IMR-90 (cell line): Measurements from ENCODE around the gene CINP. TPM values are rescaled to one million over a fixed set of nuclear protein-coding genes. Genes with fewer than 3 reads are reported as not detected.

ENCODE experiments used
- ATAC-seq: fragments of 200-7000 bp; cut with Tn5 transposase; 2 replicates; pipeline ENCODE4 v1.9.1; 2020; ENCODE audit warnings: low read depth, mild to moderate bottlenecking, moderate library complexity
- BruUV-seq: library from RNA; stranded (reverse); fragments of 400-500 nt; replicated peaks from 2 replicates; lab custom pipeline; 2021; lab: Mats Ljungman, UMichigan
- CTCF ChIA-PET: fragments of 300-600 bp; formaldehyde crosslinking; extraction: SDS; loops from one replicate; lab custom pipeline; 2021; ENCODE audit warnings: antibody characterized with exemption; lab: Yijun Ruan, JAX
- POLR2A ChIA-PET: fragments of 300-600 bp; sonication (Branson Sonifier 250); formaldehyde crosslinking; loops from one replicate; lab custom pipeline; 2022; ENCODE audit warnings: antibody characterized with exemption; ENCODE audit not compliant: unreplicated experiment; lab: Charles Lee
- DNase-seq: peaks from one replicate; pipeline ENCODE4 v3.0.0; 2013
- H2AFZ ChIP-seq: replicated peaks from 2 replicates; pipeline ENCODE3; 2013; ENCODE audit warnings: low read length, mild to moderate bottlenecking; ENCODE audit not compliant: poor library complexity
- H2AK5ac ChIP-seq: 2 replicates; pipeline ENCODE4 v1.6.1; 2013; ENCODE audit warnings: low read depth, low read length, inconsistent platforms
- H2AK9ac ChIP-seq: replicated peaks from 2 replicates; pipeline ENCODE3; 2013; ENCODE audit warnings: mild to moderate bottlenecking, low read depth, low read length, moderate library complexity; ENCODE audit not compliant: poor library complexity
- H2BK120ac ChIP-seq: 2 replicates; pipeline ENCODE4 v1.6.1; 2013; ENCODE audit warnings: low read depth, low read length, inconsistent platforms
- H2BK15ac ChIP-seq: 3 replicates; pipeline ENCODE4 v1.6.1; 2013; ENCODE audit warnings: low read depth, low read length, inconsistent platforms
- H2BK20ac ChIP-seq: 2 replicates; pipeline ENCODE4 v1.6.1; 2013; ENCODE audit warnings: low read depth, mild to moderate bottlenecking, inconsistent platforms, low read length, moderate library complexity
- H2BK5ac ChIP-seq: 2 replicates; pipeline ENCODE4 v1.6.1; 2013; ENCODE audit warnings: mild to moderate bottlenecking, low read depth, low read length, inconsistent platforms; ENCODE audit not compliant: poor library complexity, severe bottlenecking
- H3K14ac ChIP-seq: replicated peaks from 2 replicates; pipeline ENCODE4 v1.6.1; 2013; ENCODE audit warnings: low read depth, low read length, inconsistent platforms
- H3K18ac ChIP-seq: 2 replicates; pipeline ENCODE4 v1.6.1; 2013; ENCODE audit warnings: low read depth, low read length, control low read depth
- H3K23ac ChIP-seq: 2 replicates; pipeline ENCODE4 v1.6.1; 2013; ENCODE audit warnings: low read depth, low read length, inconsistent platforms
- H3K27ac ChIP-seq: 2 replicates; pipeline ENCODE4 v1.5.1; 2013; ENCODE audit warnings: mild to moderate bottlenecking, control low read depth, low read length; ENCODE audit not compliant: insufficient read depth
- H3K27me3 ChIP-seq: 2 replicates; pipeline ENCODE4 v1.6.1; 2013; ENCODE audit warnings: low read length; ENCODE audit not compliant: control insufficient read depth, insufficient read depth
- H3K36me3 ChIP-seq: 2 replicates; pipeline ENCODE4 v1.6.1; 2013; ENCODE audit warnings: low read length, mixed read lengths; ENCODE audit not compliant: control insufficient read depth, insufficient read depth
- H3K4ac ChIP-seq: 2 replicates; pipeline ENCODE4 v1.6.1; 2013; ENCODE audit warnings: low read depth, low read length, inconsistent platforms
- H3K4me1 ChIP-seq: 2 replicates; pipeline ENCODE4 v1.6.1; 2013; ENCODE audit warnings: low read length, mixed read lengths; ENCODE audit not compliant: control insufficient read depth, insufficient read depth
- H3K4me2 ChIP-seq: 2 replicates; pipeline ENCODE4 v1.6.1; 2013; ENCODE audit warnings: low read depth, mild to moderate bottlenecking, control low read depth, low read length, moderate library complexity
- H3K4me3 ChIP-seq: 2 replicates; pipeline ENCODE4 v1.5.1; 2013; ENCODE audit warnings: low read depth, mild to moderate bottlenecking, control low read depth, low read length, moderate library complexity; ENCODE audit not compliant: insufficient read depth
- H3K56ac ChIP-seq: 2 replicates; pipeline ENCODE4 v1.6.1; 2013; ENCODE audit warnings: low read length, inconsistent platforms; ENCODE audit not compliant: insufficient read depth; ENCODE audit errors: extremely low read depth
- H3K79me1 ChIP-seq, 2 experiments: 2 replicates each; pipeline ENCODE4 v1.6.1; 2013; ENCODE audit warnings: low read length in 2 of 2, inconsistent platforms in 1 of 2, low read depth in 1 of 2
- H3K9ac ChIP-seq: 2 replicates; pipeline ENCODE4 v1.6.1; 2013; ENCODE audit warnings: low read depth, low read length, control low read depth
- H3K9me1 ChIP-seq: 2 replicates; pipeline ENCODE4 v1.6.1; 2013; ENCODE audit warnings: low read length, inconsistent platforms; ENCODE audit not compliant: insufficient read depth
- H3K9me3 ChIP-seq: 2 replicates; pipeline ENCODE4 v1.6.1; 2013; ENCODE audit warnings: low read length; ENCODE audit not compliant: control insufficient read depth, insufficient read depth
- H4K20me1 ChIP-seq: 2 replicates; pipeline ENCODE4 v1.6.1; 2013; ENCODE audit warnings: low read length, inconsistent platforms; ENCODE audit not compliant: insufficient read depth
- H4K5ac ChIP-seq: 2 replicates; pipeline ENCODE4 v1.6.1; 2013; ENCODE audit warnings: mild to moderate bottlenecking, low read depth, low read length, control low read depth
- H4K8ac ChIP-seq, 2 experiments: 2 replicates each; pipeline ENCODE4 v1.6.1; 2013; ENCODE audit warnings: low read depth in 2 of 2, low read length in 2 of 2, control low read depth in 1 of 2, inconsistent platforms in 1 of 2
- H4K91ac ChIP-seq: 2 replicates; pipeline ENCODE4 v1.6.1; 2013; ENCODE audit warnings: low read depth, low read length, inconsistent platforms; ENCODE audit not compliant: insufficient read depth
- CEBPB ChIP-seq: IDR thresholded peaks from 2 replicates; pipeline ENCODE4 v1.6.1; 2012; ENCODE audit warnings: low read depth, low read length, improper control_type of control experiment
- ELK1 ChIP-seq: fragments of 150-350 bp; IDR thresholded peaks from 2 replicates; pipeline ENCODE4 v1.6.1; 2016; ENCODE audit warnings: low read depth, mild to moderate bottlenecking, low read length, moderate library complexity, borderline replicate concordance
- WGBS, 2 experiments: methylation state at CpG; one replicate each; pipeline versions ENCODE4 v1.1.5 to v1.1.7; 2013; ENCODE audit warnings: missing lambda C conversion rate in 2 of 2; ENCODE audit not compliant: insufficient read length in 1 of 2; ENCODE audit errors: extremely low coverage in 2 of 2; 5-methylcytosine and 5-hydroxymethylcytosine counted together
- dilution Hi-C: fragments of 300-500 bp; cut with HindIII; formaldehyde crosslinking; loops from one replicate; pipeline ENCODE4 v1.14.3; 2018; ENCODE audit warnings: low sequenced_read_pairs; ENCODE audit not compliant: unreplicated experiment
- in situ Hi-C: fragments of 300-500 bp; cut with MboI; formaldehyde crosslinking; loops from 3 replicates; pipeline ENCODE4 v1.14.3; 2019; ENCODE audit warnings: low sequenced_read_pairs, inconsistent platforms, mixed read lengths
- intact Hi-C: fragments of 100-400 bp; cut with micrococcal nuclease; formaldehyde crosslinking; loops from 2 replicates; pipeline ENCODE4 v1.10.0; 2022
- polyA plus RNA-seq, 3 experiments: library from polyadenylated mRNA; depleted of rRNA; stranded (reverse); fragments of >200 nt; gene quantifications; 2 replicates each; pipeline ENCODE4 v1.2.3, GENCODE V29; 2012; ENCODE audit warnings: low replicate concordance in 1 of 3
- total RNA-seq: library from RNA; depleted of rRNA; stranded (reverse); fragments of >200 nt; gene quantifications from 2 replicates; pipeline ENCODE4 v1.2.3, GENCODE V29; 2012

CINP gene
- total and polyA plus RNA-seq, 2 of the 4 experiments (the other 2 are of a cell fraction): 41.9 to 56.4 TPM

- dilution Hi-C loops: no loop called here
- TF ChIP-seq ELK1 (no peak), CEBPB (peak; percentile 52; the same call in 1 of the 2 replicates)
- no peak overlapping the region for H2BK20ac ChIP-seq
- ATAC-seq: peak; percentile 10
- H3K4ac ChIP-seq: no peak overlapping the region
- H3K27me3 ChIP-seq: no peaks in the 10 kb centered on the region
- peak overlapping the region; percentile 55; the same call in 1 of the 2 replicates for H3K4me2 ChIP-seq
- no peak overlapping the region for H2BK5ac ChIP-seq
- peaks cover 3% of the 10 kb centered on the region; the same call in 1 of the 2 replicates for H3K36me3 ChIP-seq
- no peak overlapping the region for H4K91ac ChIP-seq
- no peak overlapping the region for H3K9ac ChIP-seq
- no peak overlapping the region for H4K5ac ChIP-seq
- peak; percentile 57 for DNase-seq
- in situ Hi-C loops: no loop called here
- 60% methylated on average over 1 of the region's 2 CpGs; no CpG with 5 or more reads in 1 of the 2 experiments for WGBS, 2 experiments
- peaks cover 10 to 31% of the 10 kb centered on the region in 2 experiments; a peak in 3 of 4 replicates for H3K79me1 ChIP-seq
- peak overlapping the region; percentile 55; the same call in 1 of the 2 replicates for H3K18ac ChIP-seq
- ChIA-PET CTCF (interaction anchor here (0.7 to 0.9 kb wide), 2 partner anchors 10 to 580 kb away, joined by 3 to 4 read pairs; no protein-coding TSS in a partner anchor), POLR2A (no interaction called here)
- no peak overlapping the region for H2BK15ac ChIP-seq
- no peak overlapping the region for H3K56ac ChIP-seq
- no peak overlapping the region for H3K4me3 ChIP-seq
- H2AK5ac ChIP-seq: no peak overlapping the region
- no peak overlapping the region for H3K14ac ChIP-seq
- H4K8ac ChIP-seq: no peak overlapping the region; a peak in 1 of 4 replicates
- H2AFZ ChIP-seq: no peak overlapping the region
- no peak overlapping the region for H2AK9ac ChIP-seq
- no peak overlapping the region for H3K27ac ChIP-seq
- no TSS peak for BruUV-seq
- no peak overlapping the region for H2BK120ac ChIP-seq
- H3K4me1 ChIP-seq: peaks cover 10% of the 10 kb centered on the region
- H3K9me3 ChIP-seq: no peaks in the 10 kb centered on the region; the same call in 1 of the 2 replicates
- no peaks in the 10 kb centered on the region; the same call in 1 of the 2 replicates for H4K20me1 ChIP-seq
- intact Hi-C loops: no loop called here
- 0 out of 2 replicates have a peak, but pooled peaks cover 4% of the 10 kb centered on the region for H3K9me1 ChIP-seq
- H3K23ac ChIP-seq: peak overlapping the region; percentile 7; the same call in 1 of the 2 replicates
These were observed 27.6 kb upstream of the CINP start for GRCh38 chr14:102390064-102390855.
